ENCODE results near the gene APOBEC3A. TPM values are rescaled to one million over a fixed set of nuclear protein-coding genes. Genes with fewer than 3 reads are reported as not detected.

APOBEC3A gene
- total RNA-seq (2021) (not detected in 3 replicates), Bru-seq, nascent RNA (percentile 1 among the genes with signal in this experiment)
- long read RNA-seq, experiment 1, result 0 reads
- long read RNA-seq, experiment 2, result 0 reads
- long read RNA-seq, experiment 3, result 0 reads

GRCh38 chr22:38957046-38957770 is at the start of gene APOBEC3A:
APOBEC3A (plus strand) TSS chr22:38957609; CDS start chr22:38957692, 83 bp downstream.
- Mint-ChIP-seq H3K27me3 (ENCODE audit: low read depth) (peaks cover 4% of the 10 kb centered on the region), H3K36me3 (no peaks in the 10 kb centered on the region), H3K27ac (no peak within 1 kb of the TSS), H3K4me1 (peaks cover 3% of the 10 kb centered on the region), H3K9me3 (no peaks in the 10 kb centered on the region), H3K4me3 (no peak within 1 kb of the TSS)
- CTCF ChIA-PET, result no interaction called here
- POLR2A ChIA-PET, result no interaction called here
- DNase-seq (ENCODE audit: low spot score), result no peak
- no peak for ATAC-seq
- TF ChIP-seq AFF4 (CRISPR knock-in tag; IDR thresholded peaks at IDR 0.05; ENCODE audit: borderline replicate concordance), result no peak
- no peak for TF ChIP-seq IRF2 (CRISPR knock-in tag; IDR thresholded peaks at IDR 0.05; ENCODE audit: borderline replicate concordance, low read depth)
- TF ChIP-seq, protein P1, sequence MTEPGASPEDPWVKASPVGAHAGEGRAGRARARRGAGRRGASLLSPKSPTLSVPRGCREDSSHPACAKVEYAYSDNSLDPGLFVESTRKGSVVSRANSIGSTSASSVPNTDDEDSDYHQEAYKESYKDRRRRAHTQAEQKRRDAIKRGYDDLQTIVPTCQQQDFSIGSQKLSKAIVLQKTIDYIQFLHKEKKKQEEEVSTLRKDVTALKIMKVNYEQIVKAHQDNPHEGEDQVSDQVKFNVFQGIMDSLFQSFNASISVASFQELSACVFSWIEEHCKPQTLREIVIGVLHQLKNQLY (CRISPR knock-in tag; IDR thresholded peaks at IDR 0.05), result no peak
- TF ChIP-seq E2F5 (CRISPR knock-in tag; IDR thresholded peaks at IDR 0.05), result no peak
- TF ChIP-seq FOXJ3 (CRISPR knock-in tag; IDR thresholded peaks at IDR 0.05; ENCODE audit: borderline replicate concordance), result no peak
- no peak for TF ChIP-seq ZNF263 (CRISPR knock-in tag; IDR thresholded peaks at IDR 0.05; ENCODE audit: low read depth)
- no peak for TF ChIP-seq USF2 (CRISPR knock-in tag; IDR thresholded peaks at IDR 0.05)
- no peak for TF ChIP-seq EMX1 (CRISPR knock-in tag; IDR thresholded peaks at IDR 0.05)
- TF ChIP-seq ATF3 (CRISPR knock-in tag; conservative IDR thresholded peaks at IDR 0.05), result no peak
- no peak for TF ChIP-seq NR3C1 (CRISPR knock-in tag; conservative IDR thresholded peaks at IDR 0.05; ENCODE audit: low read depth)
- TF ChIP-seq, protein P2, sequence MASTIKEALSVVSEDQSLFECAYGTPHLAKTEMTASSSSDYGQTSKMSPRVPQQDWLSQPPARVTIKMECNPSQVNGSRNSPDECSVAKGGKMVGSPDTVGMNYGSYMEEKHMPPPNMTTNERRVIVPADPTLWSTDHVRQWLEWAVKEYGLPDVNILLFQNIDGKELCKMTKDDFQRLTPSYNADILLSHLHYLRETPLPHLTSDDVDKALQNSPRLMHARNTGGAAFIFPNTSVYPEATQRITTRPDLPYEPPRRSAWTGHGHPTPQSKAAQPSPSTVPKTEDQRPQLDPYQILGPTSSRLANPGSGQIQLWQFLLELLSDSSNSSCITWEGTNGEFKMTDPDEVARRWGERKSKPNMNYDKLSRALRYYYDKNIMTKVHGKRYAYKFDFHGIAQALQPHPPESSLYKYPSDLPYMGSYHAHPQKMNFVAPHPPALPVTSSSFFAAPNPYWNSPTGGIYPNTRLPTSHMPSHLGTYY (CRISPR knock-in tag; IDR thresholded peaks at IDR 0.05), result no peak
- no peak for TF ChIP-seq ZNF423 (CRISPR knock-in tag; IDR thresholded peaks at IDR 0.05)
- no peak for TF ChIP-seq ETV6 (CRISPR knock-in tag; IDR thresholded peaks at IDR 0.05)
- TF ChIP-seq, protein P3, sequence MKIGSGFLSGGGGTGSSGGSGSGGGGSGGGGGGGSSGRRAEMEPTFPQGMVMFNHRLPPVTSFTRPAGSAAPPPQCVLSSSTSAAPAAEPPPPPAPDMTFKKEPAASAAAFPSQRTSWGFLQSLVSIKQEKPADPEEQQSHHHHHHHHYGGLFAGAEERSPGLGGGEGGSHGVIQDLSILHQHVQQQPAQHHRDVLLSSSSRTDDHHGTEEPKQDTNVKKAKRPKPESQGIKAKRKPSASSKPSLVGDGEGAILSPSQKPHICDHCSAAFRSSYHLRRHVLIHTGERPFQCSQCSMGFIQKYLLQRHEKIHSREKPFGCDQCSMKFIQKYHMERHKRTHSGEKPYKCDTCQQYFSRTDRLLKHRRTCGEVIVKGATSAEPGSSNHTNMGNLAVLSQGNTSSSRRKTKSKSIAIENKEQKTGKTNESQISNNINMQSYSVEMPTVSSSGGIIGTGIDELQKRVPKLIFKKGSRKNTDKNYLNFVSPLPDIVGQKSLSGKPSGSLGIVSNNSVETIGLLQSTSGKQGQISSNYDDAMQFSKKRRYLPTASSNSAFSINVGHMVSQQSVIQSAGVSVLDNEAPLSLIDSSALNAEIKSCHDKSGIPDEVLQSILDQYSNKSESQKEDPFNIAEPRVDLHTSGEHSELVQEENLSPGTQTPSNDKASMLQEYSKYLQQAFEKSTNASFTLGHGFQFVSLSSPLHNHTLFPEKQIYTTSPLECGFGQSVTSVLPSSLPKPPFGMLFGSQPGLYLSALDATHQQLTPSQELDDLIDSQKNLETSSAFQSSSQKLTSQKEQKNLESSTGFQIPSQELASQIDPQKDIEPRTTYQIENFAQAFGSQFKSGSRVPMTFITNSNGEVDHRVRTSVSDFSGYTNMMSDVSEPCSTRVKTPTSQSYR (CRISPR knock-in tag; IDR thresholded peaks at IDR 0.05), result no peak
